Left renal pelvis (tissue), 4 donors: ENCODE data around the gene MGAT5. TPM values are rescaled to one million over a fixed set of nuclear protein-coding genes. Genes with fewer than 3 reads are reported as not detected.
A peak's percentile ranks its signal among the peaks of the same experiment; 100 is the strongest.

Source experiments
- DNase-seq, 4 donors: peaks; one replicate each; pipeline ENCODE4 v3.0.0-alpha.2; 2013; ENCODE audit warnings: low read depth in 4 of 4, low spot score in 3 of 4
- polyA plus RNA-seq, 4 donors: library from polyadenylated mRNA; unstranded; fragments of 120-200 nt; gene quantifications; one replicate each; pipeline ENCODE4 v1.2.1, GENCODE V29; 2013; ENCODE audit not compliant: insufficient read length in 4 of 4

MGAT5 gene
- polyA plus RNA-seq, 4 donors: 40.5 to 53.8 (median 48.2) TPM

- no peak for DNase-seq
Measured at GRCh38 chr2:134438371-134438770, 184.5 kb downstream of the MGAT5 start.

- no peak for DNase-seq
Measured at GRCh38 chr2:134440336-134440909, 186.6 kb downstream of the MGAT5 start.

GRCh38 chr2:134441153-134441863 lies 187.4 kb downstream of the MGAT5 start:
- DNase-seq: no peak

- DNase-seq: no peak
Measured at GRCh38 chr2:134443814-134444480, 190.1 kb downstream of the MGAT5 start.

GRCh38 chr2:134445116-134445515 lies 191.2 kb downstream of the MGAT5 start:
- DNase-seq: no peak

DNA sequence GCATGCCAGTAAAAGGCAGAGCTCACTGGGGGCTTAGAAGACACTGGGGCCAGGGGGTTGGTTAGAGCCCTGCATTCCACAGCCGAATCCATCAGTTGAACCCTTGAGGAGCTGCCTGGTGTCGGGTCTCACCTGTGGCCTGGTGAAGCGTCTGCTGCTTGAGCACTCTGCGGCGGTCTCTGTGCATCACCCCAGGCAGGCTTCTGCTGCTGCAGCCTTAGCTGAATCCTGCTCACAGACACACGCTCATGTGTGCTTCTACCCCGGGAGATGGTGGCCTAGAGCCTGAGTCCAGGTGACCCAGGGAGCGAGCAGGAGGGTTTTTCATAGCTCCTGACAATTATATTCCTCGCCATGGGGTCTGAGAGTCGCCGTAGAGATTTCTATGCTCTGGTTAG lies 192.1 kb downstream of the MGAT5 start:
- DNase-seq: no peak

GRCh38 chr2:134446383-134447017 lies 192.6 kb downstream of the MGAT5 start:
- DNase-seq: peak in 1 of 4 donors; percentile 17

DNA sequence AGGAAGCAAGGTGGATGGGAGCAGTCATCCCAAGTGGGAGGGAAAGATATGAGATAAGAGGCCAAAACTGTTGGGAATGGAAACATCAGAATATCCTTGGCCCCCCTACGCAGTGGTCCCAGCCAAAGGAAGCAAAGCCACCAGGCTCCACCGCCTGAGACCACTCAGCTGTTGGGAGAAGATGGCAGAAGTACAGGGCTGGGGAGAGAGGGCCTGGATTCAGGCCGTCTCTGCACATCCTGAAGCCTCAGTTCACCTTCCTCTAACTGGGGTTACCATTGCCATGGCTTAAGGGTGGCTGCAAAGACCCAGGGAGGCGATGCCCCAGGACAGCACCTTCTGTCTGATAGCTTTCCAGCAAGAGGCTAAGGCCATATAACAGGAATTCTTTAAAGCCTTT lies 193.8 kb downstream of the MGAT5 start:
- no peak for DNase-seq

DNA sequence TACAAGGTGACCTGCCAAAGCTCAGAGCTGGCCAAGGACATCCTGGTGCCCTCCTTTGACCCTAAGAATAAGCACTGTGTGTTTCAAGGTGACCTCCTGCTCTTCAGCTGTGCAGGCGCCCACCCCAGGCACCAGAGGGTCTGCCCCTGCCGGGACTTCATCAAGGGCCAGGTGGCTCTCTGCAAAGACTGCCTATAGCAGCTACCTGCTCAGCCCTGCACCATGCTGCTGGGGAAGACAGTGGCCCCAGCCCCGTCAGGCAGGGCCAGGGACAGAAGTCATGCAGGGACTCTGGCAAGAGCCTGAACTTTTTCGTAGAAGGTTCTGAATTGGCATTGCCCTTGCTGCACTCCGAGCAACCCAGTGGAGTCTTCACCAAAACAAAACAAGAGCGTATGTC lies 194.8 kb downstream of the MGAT5 start:
- no peak for DNase-seq

DNA sequence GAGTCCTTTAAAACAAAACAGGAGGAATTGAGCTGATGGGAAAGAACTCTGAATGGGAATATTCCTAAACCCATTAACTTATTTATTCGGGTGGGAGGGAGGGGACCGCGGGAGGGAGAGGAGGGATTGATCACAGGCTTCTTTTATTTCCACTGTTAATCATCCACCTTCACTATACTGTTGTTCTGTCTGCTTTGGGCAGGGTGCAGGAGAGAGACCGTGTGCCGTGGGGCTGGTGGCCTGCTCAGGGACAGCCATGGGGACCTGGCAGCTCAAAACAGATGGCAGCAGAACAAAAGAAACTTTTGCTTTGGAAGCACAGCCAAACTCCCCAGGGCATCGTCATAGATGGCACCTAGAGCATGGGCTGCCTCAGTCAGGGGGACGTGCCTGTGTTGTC lies 195.3 kb downstream of the MGAT5 start:
- no peak for DNase-seq

GRCh38 chr2:134449751-134450513 lies 196.1 kb downstream of the MGAT5 start:
- no peak for DNase-seq

DNA sequence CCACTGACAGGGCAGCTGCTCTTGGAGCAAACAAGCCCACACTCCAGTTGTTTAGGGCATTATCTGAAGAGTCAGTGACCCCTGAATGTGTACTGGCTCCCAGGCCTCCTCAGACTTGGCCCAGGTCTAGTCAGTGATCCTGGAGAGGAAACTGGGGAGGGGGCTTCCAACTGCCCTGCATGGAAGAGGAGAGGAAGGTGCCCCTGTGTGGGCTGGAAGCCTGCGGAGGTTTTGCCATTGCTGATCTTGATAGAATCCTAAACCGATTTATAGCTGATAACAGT lies 197.4 kb downstream of the MGAT5 start:
- DNase-seq: no peak

DNA sequence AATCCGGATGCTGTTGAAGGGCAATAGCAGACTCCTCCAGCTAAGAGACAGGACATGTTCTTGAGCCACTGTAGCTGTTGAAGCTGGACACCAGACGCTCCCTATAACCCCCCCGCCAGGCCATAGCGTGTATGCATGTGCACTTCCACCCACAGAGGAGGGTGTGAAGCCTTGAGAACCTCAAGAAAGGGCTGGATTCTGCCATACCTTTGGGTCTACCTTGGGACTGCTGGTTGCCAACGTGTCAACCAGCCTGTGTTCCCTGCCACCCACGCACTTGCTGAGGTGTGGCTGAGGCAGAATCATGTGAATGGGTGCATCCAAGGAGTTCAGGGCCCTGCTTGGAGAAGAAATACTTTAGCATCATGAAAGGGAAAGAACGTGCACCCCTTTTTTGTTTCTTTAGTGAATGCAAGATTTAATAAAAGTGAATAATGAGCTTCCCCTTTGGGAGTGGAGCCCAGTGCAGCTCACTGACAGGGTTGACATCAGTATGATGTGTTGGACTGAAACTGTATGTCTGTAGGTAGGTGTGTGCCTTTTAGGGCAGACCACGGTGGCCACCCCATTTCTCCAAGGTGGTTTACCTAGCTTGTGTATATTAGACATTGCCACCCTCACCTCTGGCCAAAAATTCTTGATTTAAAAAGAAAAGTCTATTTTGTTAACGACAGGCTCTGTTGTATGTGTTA lies 198.3 kb downstream of the MGAT5 start:
- DNase-seq: no peak

DNA sequence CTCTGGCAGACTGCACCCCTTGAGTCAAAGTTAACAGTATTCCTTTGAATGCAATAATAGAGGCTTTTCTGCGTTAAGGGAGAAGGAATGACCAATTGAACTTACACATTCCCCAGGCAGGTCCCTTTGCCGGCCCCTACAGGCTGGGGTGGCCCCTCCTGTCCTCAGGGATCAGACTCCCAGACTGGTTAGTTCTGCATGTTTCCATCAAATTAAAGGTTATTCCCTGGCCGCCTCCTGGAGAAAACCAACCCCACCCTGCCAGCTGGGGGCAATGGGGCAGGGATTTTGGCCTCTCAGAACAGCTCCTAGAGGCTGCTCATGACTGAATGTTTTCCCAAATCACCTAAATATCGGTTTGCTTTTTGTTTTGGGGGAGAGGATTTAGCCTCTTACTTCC lies 199.6 kb downstream of the MGAT5 start:
- DNase-seq: no peak

DNA sequence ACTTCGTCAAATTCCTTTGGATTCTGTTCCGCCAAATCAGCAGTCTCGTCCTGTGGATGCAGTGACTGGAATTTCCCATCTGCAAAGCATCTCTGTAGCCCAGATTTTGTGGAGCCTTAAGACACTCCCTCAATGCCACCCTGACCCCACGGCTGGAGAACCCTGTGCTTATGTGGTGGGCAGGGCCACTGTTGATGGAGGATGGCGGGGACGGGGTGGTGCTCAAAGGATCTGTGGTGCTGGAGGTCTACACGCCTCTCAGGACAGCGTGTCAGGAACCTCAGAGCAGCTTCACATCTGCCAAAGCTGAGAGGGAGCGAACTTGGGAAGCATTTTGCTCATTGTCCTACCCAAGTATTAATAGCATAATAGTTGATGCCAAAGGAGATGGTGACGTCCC lies 200.1 kb downstream of the MGAT5 start:
- no peak for DNase-seq

DNA sequence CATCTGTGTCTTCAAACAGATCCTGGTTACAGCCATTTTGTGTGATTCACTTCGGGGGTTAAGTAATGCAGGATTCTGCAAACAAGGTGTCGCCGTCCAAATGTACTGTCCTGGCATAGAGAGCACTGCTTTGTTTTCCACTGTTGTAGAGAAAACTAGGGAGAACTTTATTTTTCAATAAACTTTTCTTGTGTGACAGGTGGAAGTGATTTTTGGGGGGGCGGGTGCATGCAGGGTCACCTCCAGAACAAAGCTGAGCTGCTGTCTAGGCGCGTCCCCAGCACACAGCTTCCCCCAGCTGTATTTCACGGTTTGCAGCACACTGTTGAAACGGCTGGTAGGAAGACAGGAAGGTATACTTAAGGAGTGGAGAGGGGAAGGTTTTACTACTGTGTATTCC lies 200.6 kb downstream of the MGAT5 start:
- no peak for DNase-seq

GRCh38 chr2:134454931-134455330 lies 201.1 kb downstream of the MGAT5 start:
- DNase-seq: no peak

- DNase-seq: no peak
Measured at GRCh38 chr2:134455426-134455825, 201.6 kb downstream of the MGAT5 start.

- DNase-seq: no peak
Measured at GRCh38 chr2:134457353-134457752, 203.5 kb downstream of the MGAT5 start.

- no peak for DNase-seq
Measured at GRCh38 chr2:134457765-134458472, 204.0 kb downstream of the MGAT5 start.
